ENCODE results near the gene PCNA. TPM values are rescaled to one million over a fixed set of nuclear protein-coding genes. Genes with fewer than 3 reads are reported as not detected.

PCNA gene
- total RNA-seq, 1 experiment from 2014 or later, result 274 TPM

DNA sequence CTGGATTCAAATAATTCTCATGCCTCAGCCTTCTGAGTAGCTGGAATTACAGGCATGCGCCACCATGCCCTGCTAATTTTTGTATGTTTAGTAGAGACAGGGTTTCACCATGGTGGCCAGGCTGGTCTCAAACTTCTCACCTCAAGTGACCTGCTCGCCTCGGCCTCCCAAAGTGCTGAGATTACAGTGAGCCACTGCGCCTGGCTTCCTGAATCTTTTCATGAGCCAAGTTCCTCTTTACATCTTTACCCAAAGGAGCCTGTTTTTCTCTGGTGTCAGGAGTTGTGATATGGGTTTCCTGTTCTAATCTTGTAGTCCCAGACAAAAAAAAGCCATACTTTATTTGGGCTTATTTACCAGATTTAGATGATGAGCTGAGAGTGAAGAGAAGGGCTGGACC is 34.4 kb downstream of the PCNA start:
- no peak overlapping the region for H2BK20ac ChIP-seq (ENCODE audit: low read depth, low read length, poor library complexity, severe bottlenecking)
- no peak overlapping the region for H2BK12ac ChIP-seq (ENCODE audit: insufficient read length, low read depth, low read length)
- Mint-ChIP-seq H3K27me3 (ENCODE audit: low read depth) (no peaks in the 10 kb centered on the region), H3K27ac (no peak overlapping the region), H3K4me3 (no peak overlapping the region), H3K36me3 (ENCODE audit: insufficient read depth in 1 of 3, low read depth in 3 of 3) (no peaks in the 10 kb centered on the region), H3K4me1 (peaks cover 7 to 10% of the 10 kb centered on the region in 2 experiments), H3K9me3 (no peaks in the 10 kb centered on the region)
- no peak overlapping the region for H2BK120ac ChIP-seq (ENCODE audit: low read depth, low read length, poor library complexity, severe bottlenecking)
- H3K4me2 ChIP-seq (ENCODE audit: insufficient read depth, insufficient read length, low read length), result no peak overlapping the region
- H3K27me3 ChIP-seq (ENCODE audit: insufficient read depth, low read length), result no peaks in the 10 kb centered on the region
- no peak for TF ChIP-seq CTCF (conservative IDR thresholded peaks at IDR 0.05)
- H3K14ac ChIP-seq (ENCODE audit: insufficient read depth, low read length), result no peak overlapping the region
- no peak overlapping the region for H3T11ph ChIP-seq (ENCODE audit: low read length)
- no peak overlapping the region for H3K4ac ChIP-seq (ENCODE audit: low read depth, low read length)
- no peak overlapping the region for H2AK5ac ChIP-seq (ENCODE audit: insufficient read length, low read length)
- H3K23ac ChIP-seq (ENCODE audit: insufficient read length, low read depth, low read length), result no peak overlapping the region
- no peak overlapping the region for H2AFZ ChIP-seq (ENCODE audit: low read length)
- no peaks in the 10 kb centered on the region for H3K4me1 ChIP-seq (ENCODE audit: insufficient read depth, low read length)
- H3K79me1 ChIP-seq (ENCODE audit: insufficient read depth, low read depth, low read length, poor library complexity, severe bottlenecking), result no peaks in the 10 kb centered on the region
- H3K18ac ChIP-seq (ENCODE audit: insufficient read length, low read depth, low read length), result no peak overlapping the region
- H2BK15ac ChIP-seq (ENCODE audit: low read depth, low read length), result no peak overlapping the region
- H3K9me3 ChIP-seq (ENCODE audit: control insufficient read depth, low read depth, low read length), result no peaks in the 10 kb centered on the region
- no peak overlapping the region for H4K5ac ChIP-seq (ENCODE audit: insufficient read length, low read depth, low read length)
- no peaks in the 10 kb centered on the region for H3K79me2 ChIP-seq (ENCODE audit: insufficient read depth, low read length)
- H4K91ac ChIP-seq (ENCODE audit: insufficient read length, low read depth, low read length), result no peak overlapping the region
- H3K56ac ChIP-seq (ENCODE audit: insufficient read length, low read depth, low read length), result no peak overlapping the region
- no peak for DNase-seq
- no peak overlapping the region for H3K9ac ChIP-seq (ENCODE audit: extremely low read depth, insufficient read length, low read length)
- no peak overlapping the region for H4K8ac ChIP-seq (replicated peaks; ENCODE audit: insufficient read length, low read depth, low read length)
- no peak overlapping the region for H3K27ac ChIP-seq (ENCODE audit: insufficient read length, low read depth, low read length)
- H3K23me2 ChIP-seq (ENCODE audit: insufficient read length, low read depth, low read length, poor library complexity, severe bottlenecking), result no peaks in the 10 kb centered on the region
- H4K20me1 ChIP-seq (ENCODE audit: control insufficient read depth, insufficient read depth, insufficient read length), result no peaks in the 10 kb centered on the region
- WGBS (ENCODE audit: extremely low coverage, insufficient read length, low lambda C conversion rate), result no CpG with 5 or more reads among the region's 4 CpGs
- H2BK5ac ChIP-seq (ENCODE audit: insufficient read length, low read length), result no peak overlapping the region

Measured in H9 (cell line).